HG03439 (cell line): Measurements from ENCODE around the gene RFWD3.
"Not testable (repeated sequence)": the region's sequence is repeated elsewhere in the genome, so short reads cannot be mapped to it uniquely, and the experiment has no call there.

Experiments
- ATAC-seq: cut with Tn5 transposase; IDR thresholded peaks from one replicate; pipeline ENCODE4 v1.9.1; 2021; ENCODE audit warnings: mild to moderate bottlenecking, moderate library complexity; ENCODE audit not compliant: unreplicated experiment

RFWD3 gene, protein sequence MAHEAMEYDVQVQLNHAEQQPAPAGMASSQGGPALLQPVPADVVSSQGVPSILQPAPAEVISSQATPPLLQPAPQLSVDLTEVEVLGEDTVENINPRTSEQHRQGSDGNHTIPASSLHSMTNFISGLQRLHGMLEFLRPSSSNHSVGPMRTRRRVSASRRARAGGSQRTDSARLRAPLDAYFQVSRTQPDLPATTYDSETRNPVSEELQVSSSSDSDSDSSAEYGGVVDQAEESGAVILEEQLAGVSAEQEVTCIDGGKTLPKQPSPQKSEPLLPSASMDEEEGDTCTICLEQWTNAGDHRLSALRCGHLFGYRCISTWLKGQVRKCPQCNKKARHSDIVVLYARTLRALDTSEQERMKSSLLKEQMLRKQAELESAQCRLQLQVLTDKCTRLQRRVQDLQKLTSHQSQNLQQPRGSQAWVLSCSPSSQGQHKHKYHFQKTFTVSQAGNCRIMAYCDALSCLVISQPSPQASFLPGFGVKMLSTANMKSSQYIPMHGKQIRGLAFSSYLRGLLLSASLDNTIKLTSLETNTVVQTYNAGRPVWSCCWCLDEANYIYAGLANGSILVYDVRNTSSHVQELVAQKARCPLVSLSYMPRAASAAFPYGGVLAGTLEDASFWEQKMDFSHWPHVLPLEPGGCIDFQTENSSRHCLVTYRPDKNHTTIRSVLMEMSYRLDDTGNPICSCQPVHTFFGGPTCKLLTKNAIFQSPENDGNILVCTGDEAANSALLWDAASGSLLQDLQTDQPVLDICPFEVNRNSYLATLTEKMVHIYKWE

DNA sequence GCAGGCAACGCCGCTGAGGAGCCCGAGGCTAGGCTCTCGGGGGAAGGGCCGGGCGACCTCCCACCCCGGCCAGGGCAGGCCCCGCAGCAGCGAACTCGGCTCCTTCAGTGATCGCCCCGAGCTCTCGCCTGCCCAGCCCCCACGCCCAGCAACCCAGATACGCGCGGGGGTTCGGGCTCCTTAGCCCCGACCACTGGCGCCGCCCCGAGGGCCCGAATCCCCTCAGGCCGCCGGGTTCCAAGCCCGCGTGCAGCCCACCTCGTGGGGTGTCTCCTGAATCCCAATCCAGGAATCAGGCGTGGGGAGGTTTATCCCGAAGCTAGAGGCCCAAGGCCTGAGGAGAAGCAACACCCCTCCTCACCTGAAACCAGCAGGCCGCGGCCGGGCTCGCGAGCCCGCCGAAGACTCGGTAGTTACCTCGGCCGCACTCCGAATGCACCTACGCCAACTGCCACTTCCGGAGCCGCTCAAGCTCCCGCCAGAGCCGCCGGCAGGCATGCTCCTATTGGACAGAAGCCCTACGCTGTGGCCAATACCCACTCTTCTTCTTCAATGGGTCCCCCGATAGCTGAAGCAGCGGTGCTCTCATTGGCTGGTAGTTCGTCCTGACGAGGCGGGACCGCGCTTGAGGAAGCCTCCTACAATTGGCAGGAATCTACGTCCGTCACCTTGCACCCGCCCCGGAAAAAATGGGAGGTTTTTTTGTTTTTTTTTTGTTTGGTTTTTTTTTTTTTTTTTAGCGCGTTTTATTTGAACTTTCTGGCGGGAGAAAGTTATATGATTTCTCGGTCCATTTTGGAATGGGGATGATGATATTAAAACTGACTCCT, at the start of gene RFWD3:
Gene RFWD3, minus strand, starts transcription at position 453 of the 830 bp plus-strand sequence. CDS start 5,428 bp downstream, outside the sequence.
- peak; percentile 100 for ATAC-seq

- no peak for ATAC-seq
These were observed 49.7 kb upstream of the RFWD3 start for GRCh38 chr16:74716355-74716754.

DNA sequence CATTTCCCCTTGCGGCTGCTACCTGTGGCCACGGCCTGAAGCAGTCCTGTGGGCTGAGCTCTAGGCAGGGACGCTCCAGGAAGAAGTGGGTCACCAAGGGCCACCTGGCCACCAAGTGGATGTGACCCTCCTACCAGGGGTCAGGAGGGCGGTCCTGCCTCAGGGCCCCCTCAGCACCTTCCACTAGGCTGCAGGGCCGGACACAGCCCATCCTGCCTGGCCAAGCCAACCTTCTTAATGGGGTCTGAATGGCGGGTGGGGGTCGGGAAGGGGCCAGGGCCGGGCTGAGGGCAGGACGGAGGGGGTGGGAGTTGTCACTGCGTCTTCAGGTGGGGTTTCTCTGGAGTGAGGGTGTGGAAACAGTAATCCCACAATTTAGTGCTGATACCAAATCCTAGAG, 47.2 kb upstream of the RFWD3 start:
- ATAC-seq, result no peak

DNA sequence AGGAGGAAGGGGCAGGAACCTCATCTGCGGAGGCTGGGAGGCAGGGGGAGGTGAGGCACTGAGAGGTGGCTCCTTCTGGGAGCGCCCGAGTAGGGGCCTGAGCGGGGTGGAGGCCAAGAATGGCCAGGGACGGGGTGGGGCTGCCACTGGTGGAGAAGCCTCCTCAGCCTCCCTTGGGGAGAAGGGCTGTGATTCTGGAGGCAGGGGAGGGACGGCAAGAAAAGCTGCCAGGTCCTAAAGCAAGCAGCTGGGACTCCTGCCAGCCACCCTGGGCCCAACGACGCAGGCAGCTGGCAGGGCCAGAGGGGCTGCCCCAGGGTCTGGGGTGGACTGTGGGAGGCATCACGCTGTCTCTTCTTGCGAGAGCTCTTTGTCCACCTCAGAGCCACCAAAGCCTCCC, 46.6 kb upstream of the RFWD3 start:
- ATAC-seq, result no peak

DNA sequence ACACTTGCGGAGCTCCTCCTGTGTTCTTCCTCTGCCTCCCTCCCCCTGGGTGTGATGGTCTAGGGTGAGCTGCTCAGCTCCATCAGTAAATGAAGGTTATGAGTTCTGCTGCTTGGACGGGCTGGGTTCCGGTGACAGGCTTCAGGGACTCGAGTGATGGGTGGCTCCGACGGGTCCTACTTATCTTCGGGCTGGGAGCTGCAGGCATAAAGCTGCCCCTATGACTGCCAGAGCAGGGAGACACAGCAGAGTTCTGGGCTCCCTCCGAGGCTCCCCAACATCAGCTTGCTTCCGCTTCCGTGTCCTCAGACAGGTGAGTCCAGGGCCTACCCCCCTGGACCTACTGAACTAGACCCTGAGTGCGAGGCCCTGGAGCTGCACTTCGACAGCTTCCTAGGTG, 45.3 kb upstream of the RFWD3 start:
- ATAC-seq, result no peak

DNA sequence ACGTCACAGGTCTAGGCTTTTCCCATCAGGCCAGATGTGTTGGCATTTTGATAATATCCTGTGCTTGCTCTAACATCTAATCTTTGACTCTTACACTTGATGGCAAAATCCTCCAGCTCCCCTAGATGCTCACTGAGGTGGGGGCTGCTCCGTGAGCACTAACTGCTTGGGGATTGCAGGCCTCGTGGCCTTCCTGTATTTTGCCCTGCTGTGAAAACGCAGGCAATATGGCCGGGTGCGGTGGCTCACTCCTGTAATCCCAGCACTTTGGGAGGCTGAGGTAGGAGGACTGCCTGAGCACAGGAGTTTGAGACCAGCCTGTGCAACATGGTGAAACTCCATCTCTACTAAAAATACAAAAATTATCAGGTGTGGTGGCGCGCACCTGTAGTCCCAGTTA, 43.7 kb upstream of the RFWD3 start:
- ATAC-seq, result no peak

GRCh38 chr16:74709441-74709877, 42.8 kb upstream of the RFWD3 start:
- peak; percentile 82 for ATAC-seq

DNA sequence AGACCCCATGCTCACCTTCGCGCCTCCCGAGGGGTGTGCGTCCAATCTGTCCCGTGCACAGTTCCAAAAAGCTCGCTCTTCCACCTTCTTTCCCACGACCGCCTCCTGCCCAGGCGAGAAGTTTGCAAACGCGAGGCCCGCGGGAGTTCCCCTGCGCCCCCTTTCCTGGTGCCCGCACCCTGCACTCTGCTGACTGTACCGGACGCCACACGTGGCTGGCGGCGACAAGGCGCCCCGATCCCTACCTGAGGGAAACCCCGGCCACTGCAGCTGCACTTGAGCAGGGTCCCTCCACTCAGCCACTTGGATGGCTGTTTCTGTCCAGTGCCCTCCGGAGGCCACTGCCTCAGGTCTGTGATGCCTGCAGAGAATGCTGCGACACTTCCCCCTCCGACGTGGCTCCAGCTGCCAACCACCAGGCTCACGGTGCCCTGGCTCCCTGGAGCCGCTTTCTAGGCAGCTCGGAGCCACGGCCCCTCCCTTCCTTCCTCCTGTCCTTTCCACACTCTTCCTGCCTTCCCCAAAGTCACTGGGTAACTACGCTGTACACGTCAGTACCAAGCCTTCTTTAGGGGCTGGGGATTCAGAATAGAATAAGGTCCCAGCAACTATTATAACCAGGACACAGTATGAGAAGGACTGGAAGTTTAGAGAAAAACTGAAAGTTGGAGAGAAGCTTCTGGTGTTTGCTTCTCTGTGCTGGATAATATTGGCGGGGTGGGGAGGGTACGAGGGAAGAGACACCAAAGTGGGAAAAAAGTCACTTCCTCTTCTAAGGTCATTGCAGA, 34.0 kb upstream of the RFWD3 start, which contains the start of gene MLKL:
Gene MLKL, minus strand, starts transcription at position 425 of the 788 bp plus-strand sequence. CDS start 5,105 bp downstream, outside the sequence.
- peak; percentile 43 for ATAC-seq

GRCh38 chr16:74700116-74700437, 33.4 kb upstream of the RFWD3 start:
- no peak for ATAC-seq

GRCh38 chr16:74699666-74700065, 33.0 kb upstream of the RFWD3 start:
- no peak for ATAC-seq

DNA sequence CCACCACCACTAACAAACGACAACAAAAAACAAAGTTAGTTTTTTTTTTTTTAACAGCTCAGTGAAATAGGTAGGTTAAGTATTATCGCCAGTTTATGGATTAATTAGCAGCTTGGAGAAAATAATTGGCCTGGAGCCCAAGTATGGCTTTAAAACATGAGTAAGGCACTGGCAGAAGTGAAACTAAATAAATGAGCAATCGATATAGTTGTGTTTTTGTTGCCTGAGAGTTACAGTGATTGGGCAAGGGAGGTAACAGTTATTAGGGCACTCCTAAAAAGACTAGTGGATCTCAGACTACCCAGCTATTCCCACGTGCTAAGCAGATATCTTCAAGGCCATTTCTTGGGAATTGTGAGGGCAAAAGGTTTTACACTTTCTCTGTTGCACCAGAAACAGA, 31.5 kb upstream of the RFWD3 start:
- no peak for ATAC-seq

DNA sequence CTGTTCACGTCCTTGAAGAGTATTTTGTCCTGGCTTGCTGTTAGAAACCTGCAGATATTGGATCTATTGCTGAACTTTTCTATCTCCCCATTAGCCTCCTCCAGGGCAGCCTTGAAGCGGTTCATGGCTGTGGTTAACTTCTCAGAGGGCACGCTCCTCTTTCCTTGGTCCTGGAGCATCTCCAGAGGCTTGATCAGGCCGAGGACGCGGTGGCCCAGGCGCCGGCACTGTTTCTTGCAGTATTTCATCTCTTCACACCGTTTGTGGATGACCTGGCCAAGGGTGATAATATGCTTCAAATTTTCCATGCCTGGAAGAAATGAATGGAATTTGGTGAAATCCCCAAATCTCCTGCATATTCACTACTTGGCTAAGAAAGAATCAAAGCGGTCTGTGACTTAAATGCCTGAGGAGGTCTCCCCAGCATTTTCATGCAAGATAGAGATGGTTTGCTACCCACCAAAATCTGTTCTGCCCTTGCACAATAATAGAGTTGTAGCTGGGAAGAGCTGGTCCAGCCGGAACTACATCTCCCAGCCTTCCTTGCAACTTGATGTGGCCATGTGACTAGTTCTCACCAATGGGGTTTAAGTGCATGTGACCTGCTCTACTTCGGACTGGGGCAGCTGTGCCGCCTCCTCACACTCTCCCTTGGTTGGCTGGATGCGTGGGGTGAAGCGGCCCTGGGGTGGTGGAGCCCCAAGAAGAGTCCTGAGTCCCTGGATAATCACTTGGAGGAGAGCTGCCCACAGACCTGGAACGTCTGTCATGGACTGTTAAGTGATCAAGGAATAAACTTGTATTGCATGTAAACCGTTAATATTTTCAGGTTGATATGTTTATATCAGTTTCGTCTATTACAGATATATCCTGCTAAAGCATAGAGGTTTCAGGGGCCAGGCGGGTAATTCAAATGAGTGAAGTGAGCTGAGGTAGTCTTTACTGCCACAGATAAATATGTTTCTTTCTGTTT, 29.1 kb upstream of the RFWD3 start:
- peak; percentile 68 for ATAC-seq

- ATAC-seq, result no peak
These were observed 24.6 kb upstream of the RFWD3 start for GRCh38 chr16:74691093-74691855.

- no peak for ATAC-seq
These were observed 15.9 kb upstream of the RFWD3 start for GRCh38 chr16:74682556-74682955.

DNA sequence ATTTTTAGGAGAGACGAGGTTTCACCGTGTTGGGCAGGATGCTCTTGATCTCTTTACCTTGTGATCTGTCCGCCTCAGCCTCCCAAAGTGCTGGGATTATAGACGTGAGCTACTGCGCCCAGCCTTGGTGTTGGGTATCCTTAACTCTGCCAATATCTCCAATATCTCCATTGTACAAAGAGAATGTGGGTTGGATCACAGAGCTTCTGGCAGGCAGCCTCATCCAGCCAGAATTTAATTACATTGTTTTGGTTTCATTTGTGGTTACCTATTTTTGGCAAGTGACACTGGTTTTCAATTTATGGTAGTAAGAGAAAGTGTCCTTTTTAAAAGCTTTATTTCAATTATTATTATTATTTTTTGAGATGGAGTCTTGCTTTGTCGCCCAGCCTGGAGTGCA, 14.0 kb upstream of the RFWD3 start:
- no peak for ATAC-seq

- no peak for ATAC-seq
These were observed 13.3 kb upstream of the RFWD3 start for GRCh38 chr16:74679983-74680382.

- no peak for ATAC-seq
These were observed 11.2 kb upstream of the RFWD3 start for GRCh38 chr16:74677868-74678267.

DNA sequence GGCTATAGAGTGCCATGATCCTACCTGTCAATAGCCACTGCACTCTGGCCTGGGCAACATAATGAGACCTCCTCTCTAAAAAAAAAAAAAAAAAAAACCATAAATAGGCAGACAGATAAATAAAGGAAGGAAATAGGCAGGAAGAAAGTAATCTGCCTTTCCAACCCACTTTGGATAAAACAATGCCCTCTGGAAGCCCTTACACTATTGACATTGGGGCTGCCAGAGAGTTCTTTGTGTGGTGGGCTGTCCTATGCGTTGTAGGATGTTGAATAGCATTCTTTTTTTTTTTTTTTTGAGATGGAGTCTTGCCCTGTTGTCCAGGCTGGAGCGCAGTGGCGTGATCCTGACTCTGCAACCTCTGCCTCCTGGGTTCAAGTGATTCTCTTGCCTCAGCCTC, 7.2 kb upstream of the RFWD3 start:
- ATAC-seq, result no peak

- not testable (repeated sequence) for ATAC-seq
These were observed 2.2 kb upstream of the RFWD3 start for GRCh38 chr16:74668877-74669276.
